Fibroblast of pulmonary artery (primary cell): Measurements from ENCODE around the gene CXCL13.
A peak's percentile ranks its signal among the peaks of the same experiment; 100 is the strongest.

ENCODE experiments used
- DNase-seq: peaks from one replicate; pipeline ENCODE4 v3.0.0-alpha.2; 2010; ENCODE audit warnings: low read depth
- H3K4me3 ChIP-seq: replicated peaks from 2 replicates; pipeline ENCODE4 v1.5.1; 2011; ENCODE audit warnings: low read depth, mild to moderate bottlenecking, control low read depth, low read length, moderate library complexity
- TF ChIP-seq, protein P1 (sequence below): IDR thresholded peaks from 2 replicates; pipeline ENCODE4 v1.5.1; 2011; ENCODE audit warnings: mild to moderate bottlenecking, control low read depth, low read length, inconsistent platforms; ENCODE audit errors: missing control alignments

The CXCL13 gene

DNA sequence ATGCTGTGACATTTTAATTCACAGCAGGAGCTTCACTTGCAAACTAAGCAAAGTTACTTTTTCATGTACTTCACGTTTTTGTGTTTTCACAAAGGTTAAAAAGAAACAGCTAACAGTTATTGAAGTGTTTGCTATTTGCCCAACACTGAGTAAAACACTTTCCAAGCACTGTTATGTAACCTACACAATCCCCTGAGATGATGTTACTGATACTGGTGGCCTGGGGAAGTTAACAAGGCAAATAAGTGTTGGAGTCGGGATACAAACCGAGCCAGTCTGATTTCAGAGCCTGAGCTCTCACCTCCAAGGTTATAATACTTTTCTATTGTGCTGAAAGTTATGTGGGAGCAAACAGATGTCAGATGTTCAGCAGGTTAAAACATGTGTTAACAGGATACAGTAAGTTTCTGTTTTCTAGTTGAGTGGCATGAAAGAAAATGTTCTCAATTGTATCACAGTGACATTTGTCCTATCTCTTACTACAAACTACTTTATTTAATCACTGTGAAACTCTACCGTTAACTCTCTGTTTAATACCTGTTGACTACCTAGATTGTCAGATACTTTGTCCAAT, 3.9 kb upstream of the CXCL13 start:
- no peak overlapping the region for H3K4me3 ChIP-seq
- DNase-seq, result no peak
- TF ChIP-seq, protein P1, sequence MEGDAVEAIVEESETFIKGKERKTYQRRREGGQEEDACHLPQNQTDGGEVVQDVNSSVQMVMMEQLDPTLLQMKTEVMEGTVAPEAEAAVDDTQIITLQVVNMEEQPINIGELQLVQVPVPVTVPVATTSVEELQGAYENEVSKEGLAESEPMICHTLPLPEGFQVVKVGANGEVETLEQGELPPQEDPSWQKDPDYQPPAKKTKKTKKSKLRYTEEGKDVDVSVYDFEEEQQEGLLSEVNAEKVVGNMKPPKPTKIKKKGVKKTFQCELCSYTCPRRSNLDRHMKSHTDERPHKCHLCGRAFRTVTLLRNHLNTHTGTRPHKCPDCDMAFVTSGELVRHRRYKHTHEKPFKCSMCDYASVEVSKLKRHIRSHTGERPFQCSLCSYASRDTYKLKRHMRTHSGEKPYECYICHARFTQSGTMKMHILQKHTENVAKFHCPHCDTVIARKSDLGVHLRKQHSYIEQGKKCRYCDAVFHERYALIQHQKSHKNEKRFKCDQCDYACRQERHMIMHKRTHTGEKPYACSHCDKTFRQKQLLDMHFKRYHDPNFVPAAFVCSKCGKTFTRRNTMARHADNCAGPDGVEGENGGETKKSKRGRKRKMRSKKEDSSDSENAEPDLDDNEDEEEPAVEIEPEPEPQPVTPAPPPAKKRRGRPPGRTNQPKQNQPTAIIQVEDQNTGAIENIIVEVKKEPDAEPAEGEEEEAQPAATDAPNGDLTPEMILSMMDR, result no peak

DNA sequence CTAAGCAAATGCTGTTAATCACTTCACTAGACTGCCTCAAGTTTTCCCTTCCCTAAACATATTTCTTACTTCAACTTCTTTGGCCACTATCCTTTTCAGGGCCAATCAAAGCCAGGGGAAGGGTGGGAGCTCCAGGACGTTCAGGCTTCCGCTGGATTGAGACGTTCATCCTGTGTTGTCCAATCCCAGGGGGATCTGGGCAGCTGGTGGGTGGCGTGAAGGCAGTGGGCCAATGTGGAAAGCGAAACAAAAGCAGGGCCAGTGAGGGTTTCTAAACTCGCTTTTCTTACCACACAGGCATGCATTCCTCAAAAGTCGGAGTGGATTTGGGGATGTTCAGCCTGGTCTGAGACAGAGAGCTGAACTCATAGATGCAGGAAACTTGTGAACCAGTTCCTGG, 7.6 kb downstream of the CXCL13 start:
- H3K4me3 ChIP-seq, result no peak overlapping the region
- DNase-seq, result peak; percentile 17

GRCh38 chr4:77615153-77615552, 9.5 kb downstream of the CXCL13 start:
- TF ChIP-seq, protein P1, result no peak
- DNase-seq, result no peak
- H3K4me3 ChIP-seq, result no peak overlapping the region

More for the DNA sequence above, 7.6 kb downstream of the CXCL13 start:
- TF ChIP-seq, protein P1, result no peak

DNA sequence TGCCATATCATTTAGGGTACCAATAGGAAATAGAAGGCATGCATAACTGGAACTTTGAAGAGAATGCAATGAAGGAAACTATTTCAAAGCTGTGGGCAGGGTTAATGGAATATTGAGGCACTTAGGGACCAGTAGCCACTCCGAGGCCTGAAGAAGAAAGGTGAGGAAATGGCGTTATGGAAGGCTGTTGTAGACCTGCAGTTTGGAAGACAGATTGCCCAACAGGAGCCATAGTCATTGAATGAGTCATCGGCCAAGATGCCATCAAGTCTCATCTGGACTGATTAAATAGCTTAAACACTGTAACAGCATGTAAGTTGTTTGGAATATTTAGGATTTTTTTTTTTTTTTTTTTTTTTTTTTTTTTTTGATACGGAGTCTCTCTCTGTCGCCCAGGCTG, 11.6 kb downstream of the CXCL13 start:
- DNase-seq, result no peak

GRCh38 chr4:77618383-77619241, 13.0 kb downstream of the CXCL13 start:
- H3K4me3 ChIP-seq, result no peak overlapping the region
- DNase-seq, result peak; percentile 81
- TF ChIP-seq, protein P1, result peak; percentile 87

More for the DNA sequence above, 11.6 kb downstream of the CXCL13 start:
- H3K4me3 ChIP-seq, result no peak overlapping the region
- TF ChIP-seq, protein P1, result no peak

- H3K4me3 ChIP-seq, result no peak overlapping the region
- DNase-seq, result no peak
- TF ChIP-seq, protein P1, result no peak
These were observed 13.8 kb downstream of the CXCL13 start for GRCh38 chr4:77619408-77619807.

- no peak for DNase-seq
- no peak overlapping the region for H3K4me3 ChIP-seq
- TF ChIP-seq, protein P1, result no peak
These were observed 15.6 kb downstream of the CXCL13 start for GRCh38 chr4:77621254-77621653.
